Activated CD4-positive, alpha-beta T cell treated with anti-CD3 and anti-CD28 coated beads, Interleukin-2, amount 50 U/mL, for 24 hours (primary cell): Measurements from ENCODE around the gene SORCS3.
A peak's percentile ranks its signal among the peaks of the same experiment; 100 is the strongest.

Source experiments
- DNase-seq, 2 donors: peaks; one replicate each; pipeline ENCODE4 v3.0.0-alpha.2; 2020; ENCODE audit warnings: low read depth in 1 of 2, low spot score in 1 of 2

Gene SORCS3

GRCh38 chr10:104908581-104908980, 267.5 kb downstream of the SORCS3 start:
- no peak for DNase-seq

GRCh38 chr10:104910712-104911111, 269.6 kb downstream of the SORCS3 start:
- DNase-seq = no peak

- DNase-seq = no peak
Observed at GRCh38 chr10:104913390-104913789, 272.3 kb downstream of the SORCS3 start.

GRCh38 chr10:104920476-104920875, 279.4 kb downstream of the SORCS3 start:
- no peak for DNase-seq

- DNase-seq = no peak
Observed at GRCh38 chr10:104921763-104922162, 280.7 kb downstream of the SORCS3 start.

- no peak for DNase-seq
Observed at GRCh38 chr10:104922810-104923209, 281.7 kb downstream of the SORCS3 start.

- DNase-seq = no peak
Observed at GRCh38 chr10:104923501-104923900, 282.4 kb downstream of the SORCS3 start.

- DNase-seq = no peak
Observed at GRCh38 chr10:104924101-104924795, 283.2 kb downstream of the SORCS3 start.

GRCh38 chr10:104925232-104925851, 284.3 kb downstream of the SORCS3 start:
- peak in 1 of 2 donors; percentile 4 for DNase-seq

GRCh38 chr10:104928734-104929133, 287.6 kb downstream of the SORCS3 start:
- DNase-seq = no peak

GRCh38 chr10:104931612-104932134, 290.6 kb downstream of the SORCS3 start:
- no peak for DNase-seq

- no peak for DNase-seq
Observed at GRCh38 chr10:104935656-104936055, 294.6 kb downstream of the SORCS3 start.

- no peak for DNase-seq
Observed at GRCh38 chr10:104937567-104937966, 296.5 kb downstream of the SORCS3 start.

- DNase-seq = no peak
Observed at GRCh38 chr10:104938031-104938430, 296.9 kb downstream of the SORCS3 start.

GRCh38 chr10:104941662-104942061, 300.6 kb downstream of the SORCS3 start:
- no peak for DNase-seq

- no peak for DNase-seq
Observed at GRCh38 chr10:104947314-104947713, 306.2 kb downstream of the SORCS3 start.

- DNase-seq = no peak
Observed at GRCh38 chr10:104957178-104957841, 316.2 kb downstream of the SORCS3 start.

- DNase-seq = no peak
Observed at GRCh38 chr10:104966563-104967297, 325.6 kb downstream of the SORCS3 start.

- no peak for DNase-seq
Observed at GRCh38 chr10:104980368-104980767, 339.3 kb downstream of the SORCS3 start.

- no peak for DNase-seq
Observed at GRCh38 chr10:104981995-104982394, 340.9 kb downstream of the SORCS3 start.

- no peak for DNase-seq
Observed at GRCh38 chr10:104988686-104989085, 347.6 kb downstream of the SORCS3 start.
